HG03280 (cell line): ENCODE results near the gene EDNRA.

ENCODE experiments used
- ATAC-seq: cut with Tn5 transposase; IDR thresholded peaks from one replicate; pipeline ENCODE4 v1.9.1; 2021; ENCODE audit warnings: mild to moderate bottlenecking, moderate library complexity; ENCODE audit not compliant: unreplicated experiment

The EDNRA gene

GRCh38 chr4:147496500-147496899, 15.6 kb downstream of the EDNRA start:
- no peak for ATAC-seq

GRCh38 chr4:147498031-147498660, 17.2 kb downstream of the EDNRA start:
- no peak for ATAC-seq

GRCh38 chr4:147508346-147508745, 27.4 kb downstream of the EDNRA start:
- ATAC-seq = no peak

GRCh38 chr4:147509386-147509785, 28.5 kb downstream of the EDNRA start:
- no peak for ATAC-seq

- no peak for ATAC-seq
Measured at GRCh38 chr4:147510962-147511668, 30.2 kb downstream of the EDNRA start.

- ATAC-seq = no peak
Measured at GRCh38 chr4:147513091-147513490, 32.2 kb downstream of the EDNRA start.

- no peak for ATAC-seq
Measured at GRCh38 chr4:147513952-147514351, 33.1 kb downstream of the EDNRA start.

- ATAC-seq = no peak
Measured at GRCh38 chr4:147515220-147515936, 34.5 kb downstream of the EDNRA start.

GRCh38 chr4:147516133-147516532, 35.2 kb downstream of the EDNRA start:
- ATAC-seq = no peak

GRCh38 chr4:147518086-147518485, 37.2 kb downstream of the EDNRA start:
- no peak for ATAC-seq

GRCh38 chr4:147518846-147519767, 38.2 kb downstream of the EDNRA start:
- peak; percentile 90 for ATAC-seq

- no peak for ATAC-seq
Measured at GRCh38 chr4:147524601-147525000, 43.7 kb downstream of the EDNRA start.

- ATAC-seq = no peak
Measured at GRCh38 chr4:147525494-147526271, 44.8 kb downstream of the EDNRA start.

GRCh38 chr4:147526272-147526654, 45.4 kb downstream of the EDNRA start:
- no peak for ATAC-seq

- no peak for ATAC-seq
Measured at GRCh38 chr4:147528054-147528453, 47.2 kb downstream of the EDNRA start.

GRCh38 chr4:147530134-147530533, 49.2 kb downstream of the EDNRA start:
- ATAC-seq = no peak

GRCh38 chr4:147530723-147531122, 49.8 kb downstream of the EDNRA start:
- no peak for ATAC-seq

- ATAC-seq = no peak
Measured at GRCh38 chr4:147532896-147533295, 52.0 kb downstream of the EDNRA start.

- no peak for ATAC-seq
Measured at GRCh38 chr4:147533331-147533730, 52.4 kb downstream of the EDNRA start.

- no peak for ATAC-seq
Measured at GRCh38 chr4:147535124-147535523, 54.2 kb downstream of the EDNRA start.
